ENCODE data around the gene ZNF207.
"Not testable (repeated sequence)": the region's sequence is repeated elsewhere in the genome, so short reads cannot be mapped to it uniquely, and the experiment has no call there.

The ZNF207 gene

DNA sequence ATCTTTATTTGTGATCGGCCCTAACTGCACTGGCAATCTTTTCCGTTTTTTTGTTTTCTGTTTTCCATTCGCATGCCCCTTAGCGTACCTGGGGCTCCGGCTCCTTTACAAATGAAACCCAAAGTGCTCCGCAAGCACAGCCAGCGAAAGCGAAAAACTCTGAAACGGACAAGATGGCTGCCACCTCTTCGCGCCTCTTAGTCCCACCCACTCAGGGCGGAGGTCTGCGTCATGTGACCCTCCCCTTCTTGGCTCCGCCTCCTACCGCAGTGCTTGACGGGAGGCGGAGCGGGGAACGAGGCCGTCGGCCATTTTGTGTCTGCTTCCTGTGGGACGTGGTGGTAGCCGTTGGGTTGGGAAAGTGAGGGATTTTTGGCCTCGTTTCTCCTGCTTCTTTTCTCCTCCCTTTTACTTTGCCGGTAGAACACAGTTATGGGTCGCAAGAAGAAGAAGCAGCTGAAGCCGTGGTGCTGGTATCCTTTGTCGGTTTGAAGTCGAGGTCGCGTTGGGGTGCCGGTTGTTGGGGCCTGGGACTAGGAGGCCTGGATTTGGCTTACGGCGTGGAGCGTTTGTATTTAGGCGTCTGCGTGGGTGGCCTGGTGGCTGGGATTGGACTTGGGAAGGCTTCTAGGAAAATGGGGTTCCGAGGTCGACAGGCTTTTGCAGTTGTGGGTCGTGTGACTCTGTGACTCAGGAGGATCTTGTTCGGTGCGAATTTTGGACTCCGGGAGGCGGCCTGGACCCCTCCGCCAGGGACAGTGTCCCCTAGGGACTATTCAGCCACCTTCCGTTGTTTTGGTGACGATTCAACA, at the start of gene ZNF207:
Gene ZNF207, plus strand, starts transcription at position 304 of the 812 bp plus-strand sequence. Its CDS starts 129 bp downstream, at position 433.
- DNase-seq (ENCODE audit: insufficient read length, low spot score) (peak; percentile 93), FAIRE-seq (peak; percentile 96)

- FAIRE-seq (no peak), DNase-seq (ENCODE audit: insufficient read length, low spot score) (no peak)
Observed at GRCh38 chr17:32302037-32302436, 47.9 kb upstream of the ZNF207 start.

DNA sequence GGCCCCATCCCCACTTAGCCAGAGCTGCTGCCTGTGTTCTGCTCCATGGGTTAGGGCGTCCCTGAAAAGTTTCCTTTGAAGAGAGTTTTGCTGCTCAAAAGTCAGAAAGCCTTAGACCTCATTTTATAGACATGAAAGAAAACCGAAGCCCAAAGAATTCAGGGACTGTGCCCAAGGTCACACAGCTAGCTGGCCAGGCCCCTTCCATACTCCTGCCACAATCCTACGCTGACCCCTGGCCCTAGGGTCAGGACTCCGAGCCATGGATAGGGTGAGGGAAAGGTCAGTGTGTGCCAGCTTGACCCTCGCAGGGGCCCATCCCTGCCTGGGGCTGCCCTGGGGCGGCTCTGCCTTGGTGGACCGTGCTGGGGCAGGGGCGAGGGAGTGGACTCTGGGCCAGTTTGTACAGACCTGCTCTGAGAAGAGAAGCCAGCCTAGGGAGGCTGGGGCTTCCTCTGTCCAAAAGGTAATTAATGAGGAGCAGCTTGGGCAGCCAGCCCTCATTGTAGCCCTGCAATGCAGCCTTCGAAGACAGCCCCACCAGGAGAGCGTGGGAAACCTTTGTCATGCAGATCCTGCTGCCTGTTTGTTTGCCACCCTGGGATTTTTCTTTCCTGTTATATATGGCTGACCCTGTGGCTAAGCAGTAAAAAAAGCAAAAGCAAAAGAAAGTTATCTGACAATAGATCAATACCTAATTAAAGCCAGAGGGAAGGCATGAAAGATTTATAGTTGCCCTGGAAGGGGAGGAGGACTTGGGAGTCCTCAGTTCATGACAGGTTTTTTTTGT, 46.9 kb upstream of the ZNF207 start:
- no peak for FAIRE-seq
- DNase-seq (ENCODE audit: insufficient read length, low spot score): no peak

DNA sequence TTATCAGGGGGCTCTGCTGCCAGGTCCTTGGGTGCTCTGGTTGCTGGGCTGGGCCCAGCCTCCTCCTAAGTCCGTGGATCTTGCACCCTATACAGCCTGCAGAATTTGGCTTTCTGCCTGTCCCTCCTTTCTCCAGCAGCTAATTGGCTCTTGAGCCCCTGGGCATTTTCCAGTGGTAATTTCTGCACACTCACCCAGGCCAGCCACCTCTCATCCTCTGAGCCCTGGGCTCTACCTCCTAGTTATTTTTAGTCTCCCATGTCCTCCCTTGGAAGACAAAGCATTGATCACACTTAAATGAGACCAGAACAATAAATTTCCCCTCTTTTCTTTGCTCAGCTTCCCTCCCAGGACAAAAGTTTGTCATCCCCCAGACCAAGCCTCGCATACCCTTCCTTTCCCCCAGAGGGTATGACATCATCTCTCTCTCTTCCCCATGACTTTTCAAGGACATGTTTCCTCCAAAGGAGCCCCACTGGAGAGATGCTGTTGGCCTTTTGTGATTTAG, 46.1 kb upstream of the ZNF207 start:
- DNase-seq (ENCODE audit: insufficient read length, low spot score) (no peak), FAIRE-seq (no peak)

DNA sequence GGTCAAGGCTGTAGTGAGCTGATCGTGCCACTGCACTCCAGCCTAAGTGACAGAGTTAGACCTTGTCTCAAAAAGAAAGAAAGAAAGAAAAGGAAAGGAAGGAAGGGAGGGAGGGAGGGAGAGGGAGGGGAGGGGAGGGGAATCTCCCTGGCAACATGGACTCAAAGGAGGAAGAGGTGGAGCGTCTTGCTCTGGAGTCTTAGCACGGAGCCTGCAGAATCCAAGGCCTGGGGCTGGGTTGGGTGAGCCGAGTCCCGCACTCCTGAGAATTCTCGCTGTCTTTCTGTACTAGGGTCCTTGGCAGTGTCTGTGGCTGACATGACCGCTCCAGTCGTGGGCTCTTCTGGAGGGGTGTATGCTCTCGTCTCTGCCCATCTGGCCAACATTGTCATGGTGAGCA, 44.9 kb upstream of the ZNF207 start:
- FAIRE-seq (no peak), DNase-seq (ENCODE audit: insufficient read length, low spot score) (no peak)

DNA sequence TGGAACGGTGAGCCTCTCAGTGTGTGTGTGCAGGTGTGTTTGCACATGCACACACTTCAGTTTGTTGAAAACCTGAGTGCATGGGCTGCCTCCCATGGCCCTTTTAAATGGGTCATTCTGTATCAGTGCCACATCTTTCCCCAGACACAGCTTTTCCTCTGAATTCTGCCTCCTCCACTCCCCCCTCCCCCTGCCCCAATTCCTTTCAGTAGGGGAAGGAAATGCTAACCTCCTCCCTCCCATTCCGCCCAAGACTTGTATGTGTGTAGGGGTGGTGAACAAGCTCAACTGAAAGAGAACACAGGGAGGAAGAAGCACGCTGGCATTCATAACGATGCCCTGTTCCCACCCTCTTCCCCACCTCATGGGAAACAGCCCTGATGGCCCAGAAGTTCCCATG, 42.3 kb upstream of the ZNF207 start:
- no peak for DNase-seq (ENCODE audit: insufficient read length, low spot score)
- peak; percentile 60 for FAIRE-seq

DNA sequence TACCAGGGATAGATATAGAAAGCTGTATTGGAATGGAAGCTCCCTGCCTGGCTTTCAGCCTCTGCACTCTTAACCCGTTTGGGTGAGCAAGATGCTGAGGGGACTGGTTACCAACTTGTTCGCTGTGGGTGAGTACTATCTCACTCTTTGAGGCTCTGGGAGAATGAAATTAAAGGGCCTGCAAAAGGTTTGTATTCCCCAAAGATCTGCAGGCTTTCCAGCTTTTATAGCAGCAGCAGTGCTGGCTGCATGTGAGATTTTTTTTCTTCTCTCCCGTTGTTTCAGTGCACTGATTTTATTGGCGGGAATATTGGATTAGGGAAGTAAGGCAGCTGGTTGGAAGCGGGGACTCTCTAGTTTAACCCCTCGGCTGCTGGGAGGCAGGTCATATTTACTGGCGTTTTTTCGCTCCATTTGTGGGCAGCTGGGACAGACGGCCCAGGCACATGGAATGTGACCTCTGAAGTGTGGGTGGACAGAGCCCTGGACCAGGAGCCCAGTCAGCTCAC, 38.9 kb upstream of the ZNF207 start:
- FAIRE-seq (no peak), DNase-seq (ENCODE audit: insufficient read length, low spot score) (no peak)

DNA sequence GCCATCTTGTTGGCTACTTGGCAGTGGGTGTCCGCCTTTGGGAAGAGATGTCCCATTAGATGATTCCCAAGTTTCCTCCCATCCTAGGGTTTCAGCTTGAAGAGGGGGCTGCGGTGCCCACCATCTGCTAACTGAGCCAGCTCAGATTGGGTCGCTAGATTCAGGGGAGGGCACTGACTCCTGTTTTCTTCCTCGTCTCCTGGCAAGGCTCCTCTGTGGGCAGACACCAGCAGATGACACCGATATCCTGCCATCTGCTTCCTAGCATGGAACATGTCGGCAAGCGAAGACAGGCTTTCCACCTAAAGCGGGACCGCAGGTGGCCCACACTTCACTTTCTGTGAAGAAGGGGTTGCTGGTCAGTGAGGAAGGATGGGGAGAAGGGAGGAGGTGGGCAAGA, 35.3 kb upstream of the ZNF207 start:
- no peak for FAIRE-seq
- DNase-seq (ENCODE audit: insufficient read length, low spot score): no peak

- FAIRE-seq (no peak), DNase-seq (ENCODE audit: insufficient read length, low spot score) (no peak)
Observed at GRCh38 chr17:32315171-32315570, 34.8 kb upstream of the ZNF207 start.

GRCh38 chr17:32316653-32317052, 33.3 kb upstream of the ZNF207 start:
- not testable (repeated sequence) for DNase-seq (ENCODE audit: insufficient read length, low spot score); FAIRE-seq

DNA sequence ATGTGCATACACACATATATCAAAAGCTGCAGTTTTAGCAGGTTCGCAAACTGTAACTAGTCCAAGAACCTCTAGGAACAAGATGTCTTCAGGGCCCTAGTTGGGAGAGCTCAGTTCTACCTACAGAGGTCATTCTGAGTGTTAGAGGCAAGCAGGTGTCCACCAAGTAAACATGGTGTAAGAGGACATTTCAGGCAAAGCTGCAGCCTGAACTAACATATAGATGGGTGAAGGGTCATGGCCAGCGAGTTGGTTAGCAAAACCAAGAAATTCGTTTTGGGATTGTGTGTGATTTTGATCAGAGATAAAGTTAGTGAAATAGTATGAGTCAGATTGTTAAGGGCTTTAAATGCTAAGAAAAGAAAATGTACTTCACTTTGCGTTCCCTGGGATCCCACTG, 32.6 kb upstream of the ZNF207 start:
- no peak for DNase-seq (ENCODE audit: insufficient read length, low spot score)
- no peak for FAIRE-seq

DNA sequence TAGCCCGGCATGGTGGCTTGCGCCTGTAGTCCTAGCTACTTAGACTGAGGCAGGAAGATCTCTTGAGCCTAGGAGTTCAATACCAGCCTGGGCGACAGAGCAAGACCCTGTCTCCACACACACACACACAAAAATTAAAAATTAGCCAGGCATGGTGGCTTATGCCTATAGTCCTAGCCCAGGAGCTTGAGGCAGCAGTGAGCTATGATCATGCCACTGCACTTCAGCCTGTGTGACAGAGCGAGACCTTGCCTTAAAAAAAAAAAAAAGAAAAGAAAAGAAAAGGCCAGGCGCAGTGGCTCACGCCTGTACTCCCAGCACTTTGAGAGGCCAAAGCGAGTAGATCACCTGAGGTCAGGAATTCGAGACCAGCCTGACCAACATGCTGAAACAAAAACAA, 31.9 kb upstream of the ZNF207 start:
- FAIRE-seq (no peak), DNase-seq (ENCODE audit: insufficient read length, low spot score) (no peak)

DNA sequence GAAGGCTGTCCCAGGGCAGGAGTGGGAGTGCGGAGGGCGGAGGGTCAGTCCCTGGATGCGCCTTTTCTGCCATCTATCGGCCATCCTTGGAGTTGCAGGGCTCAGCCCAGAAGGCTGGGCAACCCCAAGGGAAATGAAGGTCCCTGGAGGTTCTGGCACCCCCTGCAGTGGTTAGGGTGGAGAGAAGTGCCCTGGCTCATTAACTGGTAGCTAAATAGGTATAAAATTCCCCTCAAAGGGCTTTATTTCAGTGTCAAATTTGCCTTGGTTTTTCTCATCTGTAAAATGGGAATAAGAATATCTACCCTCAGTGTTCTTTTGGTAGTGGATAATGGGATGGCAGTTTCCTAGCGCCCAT, 30.4 kb upstream of the ZNF207 start:
- FAIRE-seq: peak; percentile 75

DNA sequence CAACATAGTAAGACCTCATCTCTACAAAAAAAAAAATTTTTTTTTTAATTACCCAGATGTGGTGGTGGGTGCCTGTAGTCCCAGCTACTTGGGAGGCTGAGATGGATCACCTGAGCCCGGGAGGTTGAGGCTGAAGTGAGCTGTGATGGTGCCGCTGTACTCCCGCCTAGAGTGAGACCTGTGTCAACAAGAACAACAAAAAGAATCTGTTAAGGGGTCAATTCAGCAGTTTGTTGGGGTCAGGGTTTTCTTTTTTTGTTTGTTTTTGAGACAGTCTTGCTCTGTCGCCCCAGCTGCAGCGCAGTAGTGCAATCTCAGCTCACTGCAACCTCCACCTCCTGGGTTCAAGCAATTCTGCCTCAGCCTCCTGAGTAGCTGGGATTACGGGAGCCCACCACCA, 29.9 kb upstream of the ZNF207 start:
- not testable (repeated sequence) for DNase-seq (ENCODE audit: insufficient read length, low spot score); FAIRE-seq

More for the DNA sequence above, 30.4 kb upstream of the ZNF207 start:
- DNase-seq (ENCODE audit: insufficient read length, low spot score): peak; percentile 82

- no peak for FAIRE-seq
- DNase-seq (ENCODE audit: insufficient read length, low spot score): no peak
Observed at GRCh38 chr17:32320847-32321246, 29.1 kb upstream of the ZNF207 start.

DNA sequence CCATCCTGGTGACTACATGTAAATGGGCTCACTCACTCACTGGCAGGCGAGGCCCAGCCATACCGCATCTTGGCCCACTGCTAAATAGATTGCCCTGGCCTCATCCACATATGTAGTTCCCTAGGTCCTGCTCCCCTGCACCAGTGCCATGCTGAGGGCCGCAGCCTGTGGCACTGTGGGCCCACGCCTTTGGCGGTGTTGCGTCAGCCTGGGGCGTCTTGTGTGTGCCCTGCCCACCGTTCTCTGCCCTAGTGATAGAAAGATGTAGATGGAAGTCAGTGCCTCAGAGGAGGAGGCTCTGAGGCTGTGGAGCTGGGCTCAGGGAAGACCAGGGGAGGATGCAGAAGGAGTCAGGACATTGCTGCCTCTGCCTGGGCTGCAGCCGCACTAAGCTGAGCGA, 26.9 kb upstream of the ZNF207 start:
- FAIRE-seq (no peak), DNase-seq (ENCODE audit: insufficient read length, low spot score) (no peak)

DNA sequence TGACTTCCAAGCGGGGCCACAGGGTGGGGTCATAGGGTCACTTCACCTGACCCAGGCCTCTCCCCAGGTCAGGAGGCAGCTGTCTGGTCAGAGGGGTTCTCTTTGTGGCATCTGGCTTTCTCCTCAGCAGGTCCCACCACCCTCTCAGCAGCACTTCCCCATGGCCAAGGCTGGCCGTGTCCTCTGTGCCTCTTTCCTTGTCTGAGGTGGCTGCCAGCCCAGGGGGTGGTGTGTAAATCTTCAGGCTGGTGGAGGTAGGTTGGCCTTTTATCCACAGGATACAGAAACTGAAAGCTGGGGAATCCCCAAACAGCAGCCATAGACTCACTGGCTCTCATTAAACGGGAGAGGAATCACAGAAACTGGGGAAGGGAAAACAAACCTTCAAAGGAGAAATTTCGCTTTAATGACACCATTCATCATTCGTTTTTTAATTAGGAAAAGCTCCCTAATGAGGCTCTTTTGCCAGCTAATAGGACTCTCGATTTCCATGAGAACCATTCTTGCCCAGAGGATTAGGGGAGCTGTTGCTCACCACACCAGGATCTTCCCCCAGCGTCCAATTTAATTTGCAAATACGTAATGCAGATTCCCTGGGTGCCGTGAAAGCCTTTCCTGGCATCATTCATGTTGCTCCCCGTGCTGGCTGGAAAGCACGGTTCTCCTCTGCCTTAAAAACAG, 26.0 kb upstream of the ZNF207 start:
- DNase-seq (ENCODE audit: insufficient read length, low spot score): no peak
- no peak for FAIRE-seq

DNA sequence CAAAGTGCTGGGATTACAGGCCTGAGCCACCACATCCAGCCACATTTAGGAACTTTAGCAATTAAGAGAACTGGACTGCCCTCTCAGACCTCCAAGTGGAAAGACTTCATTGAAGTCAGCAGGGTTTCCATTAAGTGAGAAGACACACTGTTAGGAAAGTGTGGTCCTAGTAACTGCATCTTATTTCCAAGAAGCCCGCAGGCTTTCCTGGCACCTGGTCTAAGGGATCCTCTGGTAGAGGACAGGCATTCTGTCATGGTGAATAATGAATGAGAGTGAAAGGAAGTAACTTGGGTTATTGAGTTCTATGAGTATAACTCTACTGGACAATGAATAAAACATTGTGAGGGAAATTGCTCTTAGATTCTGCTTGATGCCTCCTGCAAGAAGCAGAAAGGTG, 22.0 kb upstream of the ZNF207 start:
- DNase-seq (ENCODE audit: insufficient read length, low spot score) (no peak), FAIRE-seq (no peak)

DNA sequence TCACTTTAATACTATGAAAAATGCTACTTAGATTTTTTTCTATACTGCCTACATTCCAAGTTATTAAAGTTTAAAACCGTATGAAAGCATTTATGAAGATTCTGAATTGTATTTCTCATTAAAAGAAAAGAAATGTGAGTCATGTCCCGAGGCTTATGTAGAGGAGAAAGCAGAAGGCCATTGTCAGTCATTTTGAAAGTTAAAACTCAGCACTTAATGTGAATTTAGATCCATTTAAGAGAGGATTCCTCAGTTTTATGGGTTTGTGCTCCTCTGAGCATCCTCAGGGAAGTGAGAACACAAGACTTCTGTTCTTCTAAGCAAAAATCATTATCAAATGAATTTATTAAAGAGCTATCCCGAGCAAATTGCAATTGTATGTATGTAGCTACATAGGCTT, 19.8 kb upstream of the ZNF207 start:
- DNase-seq (ENCODE audit: insufficient read length, low spot score) (no peak), FAIRE-seq (no peak)

DNA sequence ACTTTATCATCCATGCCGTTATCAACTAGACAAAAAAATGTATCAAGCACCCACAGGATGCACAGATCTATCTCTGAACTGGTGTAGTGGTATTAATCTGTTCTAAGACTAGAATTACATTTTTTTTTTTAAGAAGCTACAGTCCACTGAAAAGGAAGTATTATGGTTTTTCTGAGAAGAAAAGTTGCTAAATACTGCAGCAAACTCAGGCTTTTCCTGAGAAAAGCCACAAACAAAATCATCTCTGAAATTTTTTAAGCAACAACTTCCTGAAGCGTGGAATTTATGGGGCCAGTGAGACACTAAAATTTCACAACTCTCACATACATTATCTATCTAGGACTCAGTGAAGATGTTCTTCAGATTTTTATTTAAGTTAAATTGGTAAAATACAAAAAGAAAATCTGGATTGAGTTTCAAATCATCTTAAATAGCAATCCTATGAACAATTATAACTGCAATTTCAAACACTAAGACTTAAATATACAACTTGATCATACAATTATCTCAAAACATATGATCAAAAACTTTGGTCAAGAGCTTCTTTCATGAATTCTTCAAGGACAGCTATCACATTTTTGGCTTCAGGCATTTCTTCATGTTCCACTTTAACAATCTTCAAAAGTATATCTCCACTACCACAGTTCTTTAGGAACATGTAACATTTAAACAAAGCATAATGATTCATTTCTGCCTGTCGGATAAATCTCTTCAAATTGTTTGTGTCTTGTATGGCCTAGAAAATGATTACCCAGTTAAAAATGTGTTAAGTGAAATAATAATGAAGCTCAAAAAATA, 18.5 kb upstream of the ZNF207 start:
- FAIRE-seq (no peak), DNase-seq (ENCODE audit: insufficient read length, low spot score) (no peak)

All from HTR-8/SVneo (cell line).